Uterus (tissue), 2 donors: ENCODE measurements around the gene CCSER1.

Experiments
- CTCF ChIP-seq, 4 experiments: fragments of 200-600 bp in 2 of 4; fragments of 450-650 bp in 2 of 4; sonication (generic) in 2 of 4; IDR thresholded peaks; one replicate each; pipeline ENCODE4 v1.5.1; 2016 to 2019; ENCODE audit warnings: antibody characterized with exemption in 4 of 4, mild to moderate bottlenecking in 2 of 4, moderate library complexity in 1 of 4
- POLR2A ChIP-seq, 2 donors: fragments of 450-650 bp; IDR thresholded peaks; one replicate each; pipeline ENCODE4 v1.6.1; 2016; ENCODE audit warnings: antibody characterized with exemption in 2 of 2, mild to moderate bottlenecking in 1 of 2, moderate library complexity in 1 of 2

- no peak for TF ChIP-seq POLR2A (IDR thresholded peaks at IDR 0.05)
- no peak for TF ChIP-seq CTCF (IDR thresholded peaks at IDR 0.05)
Observed at GRCh38 chr4:91212211-91212610, 1085.0 kb downstream of the CCSER1 start.
